Progenitor cell of endocrine pancreas (in vitro differentiated cells): ENCODE measurements around the gene HEXIM2. TPM values are rescaled to one million over a fixed set of nuclear protein-coding genes. Genes with fewer than 3 reads are reported as not detected.

Source experiments
- DNase-seq: peaks from one replicate; pipeline ENCODE4 v3.0.0; 2021; ENCODE audit warnings: low spot score; ENCODE audit not compliant: unreplicated experiment
- H3K27ac Mint-ChIP-seq: 2 replicates; pipeline ENCODE4 v1.8.0; 2021; ENCODE audit warnings: mild to moderate bottlenecking, moderate library complexity, mixed read lengths
- H3K27me3 Mint-ChIP-seq: 2 replicates; pipeline ENCODE4 v1.8.0; 2021; ENCODE audit warnings: mixed read lengths
- H3K36me3 Mint-ChIP-seq: 2 replicates; pipeline ENCODE4 v1.8.0; 2022; ENCODE audit warnings: mixed read lengths; ENCODE audit not compliant: insufficient read depth
- H3K4me1 Mint-ChIP-seq: 2 replicates; pipeline ENCODE4 v1.8.0; 2021; ENCODE audit warnings: low read depth, mixed read lengths
- H3K4me3 Mint-ChIP-seq: 2 replicates; pipeline ENCODE4 v1.8.0; 2021; ENCODE audit warnings: low read depth, mild to moderate bottlenecking, moderate library complexity, mixed read lengths
- H3K9me3 Mint-ChIP-seq: 2 replicates; pipeline ENCODE4 v1.8.0; 2021; ENCODE audit warnings: low read depth, mixed read lengths
- total RNA-seq: library from RNA; stranded (reverse); gene quantifications from 2 replicates; pipeline ENCODE4 v1.2.1, GENCODE V29; 2021
- TF ChIP-seq, protein P1 (sequence below): fragments of 200-600 bp; sonication (generic); IDR thresholded peaks from one replicate; pipeline ENCODE4 v1.5.0; 2021; ENCODE audit warnings: antibody characterized with exemption, mild to moderate bottlenecking; ENCODE audit not compliant: unreplicated experiment

Gene HEXIM2
- total RNA-seq, 1 donor from 2014 or later, result 11.9 TPM

GRCh38 chr17:45135978-45136791 lies 25.5 kb upstream of the HEXIM2 start:
- peak overlapping the region; percentile 75 for H3K4me3 Mint-ChIP-seq
- no peak for DNase-seq
- peaks cover 5% of the 10 kb centered on the region for H3K36me3 Mint-ChIP-seq
- H3K27me3 Mint-ChIP-seq, result no peaks in the 10 kb centered on the region
- TF ChIP-seq, protein P1, sequence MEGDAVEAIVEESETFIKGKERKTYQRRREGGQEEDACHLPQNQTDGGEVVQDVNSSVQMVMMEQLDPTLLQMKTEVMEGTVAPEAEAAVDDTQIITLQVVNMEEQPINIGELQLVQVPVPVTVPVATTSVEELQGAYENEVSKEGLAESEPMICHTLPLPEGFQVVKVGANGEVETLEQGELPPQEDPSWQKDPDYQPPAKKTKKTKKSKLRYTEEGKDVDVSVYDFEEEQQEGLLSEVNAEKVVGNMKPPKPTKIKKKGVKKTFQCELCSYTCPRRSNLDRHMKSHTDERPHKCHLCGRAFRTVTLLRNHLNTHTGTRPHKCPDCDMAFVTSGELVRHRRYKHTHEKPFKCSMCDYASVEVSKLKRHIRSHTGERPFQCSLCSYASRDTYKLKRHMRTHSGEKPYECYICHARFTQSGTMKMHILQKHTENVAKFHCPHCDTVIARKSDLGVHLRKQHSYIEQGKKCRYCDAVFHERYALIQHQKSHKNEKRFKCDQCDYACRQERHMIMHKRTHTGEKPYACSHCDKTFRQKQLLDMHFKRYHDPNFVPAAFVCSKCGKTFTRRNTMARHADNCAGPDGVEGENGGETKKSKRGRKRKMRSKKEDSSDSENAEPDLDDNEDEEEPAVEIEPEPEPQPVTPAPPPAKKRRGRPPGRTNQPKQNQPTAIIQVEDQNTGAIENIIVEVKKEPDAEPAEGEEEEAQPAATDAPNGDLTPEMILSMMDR, result no peak
- peaks cover 3% of the 10 kb centered on the region for H3K4me1 Mint-ChIP-seq
- H3K9me3 Mint-ChIP-seq, result no peaks in the 10 kb centered on the region
- H3K27ac Mint-ChIP-seq, result no peak overlapping the region

DNA sequence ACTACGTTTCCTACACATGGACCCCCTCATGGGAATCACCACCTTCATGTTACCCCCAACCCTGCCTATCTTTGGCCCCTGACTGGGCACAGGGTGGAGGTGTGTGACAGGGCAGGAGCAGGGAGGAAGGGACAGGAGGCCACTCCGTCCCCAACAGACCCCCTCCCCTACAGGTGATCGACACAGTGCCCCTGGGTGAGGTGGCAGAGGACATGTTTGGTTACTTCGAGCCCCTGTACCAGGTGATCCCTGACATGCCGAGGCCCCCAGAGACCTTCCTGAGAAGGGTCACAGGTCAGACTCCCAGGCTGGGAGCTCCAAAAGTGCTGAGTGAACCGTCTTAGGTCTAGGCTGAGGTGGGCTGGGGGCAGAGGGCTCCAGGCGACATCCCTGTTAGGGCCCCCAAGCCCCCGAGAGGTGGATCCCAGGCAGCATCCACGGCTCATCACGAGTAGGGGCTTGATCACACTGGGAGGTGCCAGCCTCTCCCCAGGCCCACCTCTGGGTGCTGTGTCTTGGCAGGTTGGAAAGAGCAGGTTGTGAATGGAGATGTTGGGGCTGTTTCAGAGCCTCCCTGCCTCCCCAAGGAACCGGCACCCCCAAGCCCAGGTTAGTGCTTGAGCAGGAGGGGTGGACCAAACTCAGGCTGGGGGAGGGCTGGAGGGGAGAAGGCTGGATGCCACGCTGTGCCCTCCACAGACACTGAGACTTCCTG lies 24.7 kb upstream of the HEXIM2 start:
- no peak for DNase-seq
- Mint-ChIP-seq H3K4me3 (peak overlapping the region; percentile 75), H3K9me3 (no peaks in the 10 kb centered on the region), H3K36me3 (peaks cover 5% of the 10 kb centered on the region), H3K4me1 (peaks cover 3% of the 10 kb centered on the region), H3K27me3 (no peaks in the 10 kb centered on the region), H3K27ac (no peak overlapping the region)
- TF ChIP-seq, protein P1, result no peak

DNA sequence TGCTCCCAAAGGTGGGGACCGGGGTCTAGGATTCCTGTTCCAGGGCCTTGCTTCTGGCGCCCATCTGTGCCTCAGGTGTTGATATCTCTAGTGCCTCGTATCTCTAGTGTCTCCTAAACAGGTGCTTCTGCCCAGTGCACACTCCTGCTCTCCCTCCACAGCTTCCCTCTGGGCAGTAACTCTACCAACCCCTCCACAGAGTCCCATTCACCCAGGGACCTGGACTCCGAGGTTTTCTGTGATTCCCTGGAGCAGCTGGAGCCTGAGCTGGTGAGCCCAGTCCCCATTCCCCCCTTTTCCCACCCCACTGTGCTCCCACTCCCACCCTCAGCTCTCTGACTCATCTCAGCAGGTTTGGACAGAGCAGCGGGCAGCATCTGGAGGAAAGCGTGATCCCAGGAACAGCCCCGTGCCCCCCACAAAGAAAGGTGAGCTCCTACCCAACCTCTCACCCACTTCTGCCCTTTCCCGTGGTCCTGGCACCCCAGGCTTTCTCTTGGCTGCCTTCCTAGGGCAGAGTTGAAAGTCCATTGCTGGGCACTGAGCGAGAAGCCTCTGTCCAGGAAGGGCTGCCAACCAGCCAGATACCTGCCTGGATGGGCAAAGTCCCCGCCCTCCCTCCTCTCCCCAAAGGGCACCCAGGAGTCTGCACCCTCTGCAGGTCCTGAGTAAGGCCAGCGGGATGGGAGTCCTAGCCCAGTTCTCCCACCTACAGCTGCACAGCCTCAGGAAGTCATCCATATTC lies 23.9 kb upstream of the HEXIM2 start:
- no peaks in the 10 kb centered on the region for H3K9me3 Mint-ChIP-seq
- H3K36me3 Mint-ChIP-seq, result peaks cover 5% of the 10 kb centered on the region
- H3K4me3 Mint-ChIP-seq, result no peak overlapping the region
- H3K4me1 Mint-ChIP-seq, result peaks cover 3% of the 10 kb centered on the region
- TF ChIP-seq, protein P1, result no peak
- no peaks in the 10 kb centered on the region for H3K27me3 Mint-ChIP-seq
- no peak overlapping the region for H3K27ac Mint-ChIP-seq
- no peak for DNase-seq

GRCh38 chr17:45138911-45139532 lies 22.7 kb upstream of the HEXIM2 start:
- Mint-ChIP-seq H3K9me3 (no peaks in the 10 kb centered on the region), H3K4me1 (peaks cover 3% of the 10 kb centered on the region), H3K27ac (no peak overlapping the region), H3K27me3 (no peaks in the 10 kb centered on the region), H3K4me3 (no peak overlapping the region), H3K36me3 (peaks cover 5% of the 10 kb centered on the region)
- TF ChIP-seq, protein P1, result no peak
- no peak for DNase-seq

DNA sequence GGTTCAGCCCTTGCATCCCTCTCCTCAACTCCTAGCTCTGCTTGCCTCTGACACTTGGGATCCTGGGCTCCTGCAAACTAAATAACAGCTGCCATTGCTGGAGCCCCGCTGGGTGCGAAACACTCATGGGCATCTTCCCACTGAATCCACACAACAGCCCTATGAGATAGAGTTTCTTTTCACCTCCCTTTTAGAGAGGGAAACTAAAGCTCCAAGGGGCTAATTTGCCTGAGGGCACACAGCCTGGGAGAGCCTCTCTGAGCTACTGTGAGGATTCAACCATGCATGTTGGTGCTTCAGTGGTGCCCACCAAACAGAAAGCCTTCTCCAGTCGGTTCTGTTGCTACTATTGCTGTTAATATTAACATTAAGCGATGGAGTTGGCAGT lies 22.1 kb upstream of the HEXIM2 start:
- peaks cover 5% of the 10 kb centered on the region for H3K36me3 Mint-ChIP-seq
- H3K4me3 Mint-ChIP-seq, result no peak overlapping the region
- peaks cover 4% of the 10 kb centered on the region for H3K4me1 Mint-ChIP-seq
- no peak for DNase-seq
- TF ChIP-seq, protein P1, result no peak
- no peaks in the 10 kb centered on the region for H3K9me3 Mint-ChIP-seq
- H3K27me3 Mint-ChIP-seq, result no peaks in the 10 kb centered on the region
- no peak overlapping the region for H3K27ac Mint-ChIP-seq
